Stomach smooth muscle (tissue), 2 donors: ENCODE measurements around the gene RFTN1.

Experiments
- H3K27ac ChIP-seq: one replicate; pipeline ENCODE4 v1.7.0; 2013; ENCODE audit warnings: mild to moderate bottlenecking, low read length, inconsistent platforms
- H3K27me3 ChIP-seq, 2 donors: one replicate each; pipeline ENCODE4 v1.7.0; 2013; ENCODE audit warnings: low read length in 2 of 2; ENCODE audit not compliant: insufficient read depth in 2 of 2, control insufficient read depth in 1 of 2
- H3K36me3 ChIP-seq, 2 donors: one replicate each; pipeline ENCODE4 v1.7.0; 2013; ENCODE audit warnings: low read length in 2 of 2; ENCODE audit not compliant: control insufficient read depth in 2 of 2, insufficient read depth in 2 of 2
- H3K4me1 ChIP-seq: one replicate; pipeline ENCODE4 v1.7.0; 2013; ENCODE audit warnings: low read length; ENCODE audit not compliant: control insufficient read depth, insufficient read depth
- H3K4me3 ChIP-seq, 2 donors: one replicate each; pipeline ENCODE4 v1.7.0; 2013; ENCODE audit warnings: low read length in 2 of 2
- H3K9ac ChIP-seq, 2 donors: one replicate each; pipeline ENCODE4 v1.7.0; 2013; ENCODE audit warnings: low read length in 2 of 2, mild to moderate bottlenecking in 1 of 2
- H3K9me3 ChIP-seq, 2 donors: one replicate each; pipeline ENCODE4 v1.7.0; 2013; ENCODE audit warnings: low read length in 2 of 2; ENCODE audit not compliant: control insufficient read depth in 2 of 2
- donor health status: healthy.
- donor health status: Pancreatic carcinoma.

The RFTN1 gene

DNA sequence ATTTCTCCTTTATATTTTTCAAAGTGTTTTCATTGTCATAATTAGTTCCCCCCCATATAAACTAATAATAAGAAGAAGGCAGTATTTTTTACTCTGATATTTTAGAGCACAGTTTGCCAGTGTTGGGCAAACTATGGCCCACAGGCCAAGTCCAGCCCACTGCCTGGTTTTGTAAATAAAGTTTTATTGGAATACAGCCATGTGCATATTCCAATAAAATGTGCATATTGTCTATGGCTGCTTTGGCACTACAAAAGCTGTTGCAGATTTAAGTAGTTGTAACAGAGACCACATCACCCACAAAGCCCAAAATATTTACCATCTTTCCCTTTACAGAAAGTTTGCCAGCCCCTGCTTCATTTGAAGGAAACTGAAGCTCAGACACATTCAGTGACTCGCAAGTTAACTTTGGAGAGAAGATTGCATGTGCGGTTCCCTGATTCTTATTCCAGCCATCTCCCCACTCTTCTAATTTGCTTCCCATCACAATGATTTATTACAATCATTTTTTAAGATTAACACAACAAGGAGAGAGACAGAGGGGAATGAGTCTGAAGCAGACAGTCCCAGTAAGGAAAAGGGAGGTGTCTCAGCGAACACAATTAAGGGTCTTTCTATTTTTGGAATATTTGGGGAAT, 48.9 kb downstream of the RFTN1 start:
- no peaks in the 10 kb centered on the region for H3K36me3 ChIP-seq
- H3K9ac ChIP-seq: no peak overlapping the region
- no peak overlapping the region for H3K4me3 ChIP-seq
- H3K27me3 ChIP-seq: no peaks in the 10 kb centered on the region
- H3K27ac ChIP-seq: no peak overlapping the region
- peaks cover 7% of the 10 kb centered on the region for H3K4me1 ChIP-seq
- H3K9me3 ChIP-seq: no peaks in the 10 kb centered on the region

DNA sequence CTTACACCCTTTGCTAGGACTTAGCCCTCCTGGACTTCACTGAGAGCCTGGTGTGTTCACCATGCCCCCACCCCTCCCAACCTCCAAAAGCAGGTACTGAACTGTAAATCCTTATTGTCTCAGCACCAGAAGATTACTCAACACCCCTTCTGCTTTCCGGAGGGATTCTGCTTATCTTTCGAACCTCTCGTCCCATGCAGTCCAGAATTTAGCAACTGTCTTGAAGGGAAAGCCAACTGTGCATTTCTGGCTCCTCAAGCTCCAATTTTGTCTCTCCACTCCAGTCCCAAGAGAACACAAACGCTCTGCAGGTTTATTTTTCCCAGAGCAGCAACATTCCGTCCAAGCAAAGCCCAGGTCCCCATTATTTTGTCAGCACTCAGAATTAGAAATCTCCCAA, 49.6 kb downstream of the RFTN1 start:
- no peak overlapping the region for H3K4me3 ChIP-seq
- no peaks in the 10 kb centered on the region for H3K27me3 ChIP-seq
- H3K9me3 ChIP-seq: no peaks in the 10 kb centered on the region
- no peak overlapping the region for H3K9ac ChIP-seq
- no peaks in the 10 kb centered on the region for H3K36me3 ChIP-seq
- H3K4me1 ChIP-seq: peaks cover 4% of the 10 kb centered on the region
- H3K27ac ChIP-seq: no peak overlapping the region

DNA sequence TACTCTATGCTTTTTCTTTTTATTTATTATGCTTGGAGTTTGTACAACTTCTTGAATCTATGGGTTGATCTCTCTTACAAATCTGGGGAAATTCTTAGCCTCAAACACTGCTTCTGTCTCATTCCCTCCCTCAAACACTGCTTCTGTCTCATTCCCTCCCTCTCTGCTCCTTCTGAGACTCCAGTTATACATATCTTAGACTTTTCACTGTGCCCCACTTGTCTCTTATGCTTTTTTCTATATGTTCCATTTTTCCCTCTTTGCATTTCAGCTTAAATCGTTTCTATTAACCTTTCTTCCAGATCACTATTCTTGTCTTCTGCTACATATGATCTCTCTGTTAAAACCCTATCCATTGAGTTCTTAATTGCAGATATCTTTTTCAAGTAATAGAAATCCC, 50.4 kb downstream of the RFTN1 start:
- Histone ChIP-seq H3K9ac (no peak overlapping the region), H3K4me1 (peaks cover 4% of the 10 kb centered on the region), H3K36me3 (no peaks in the 10 kb centered on the region), H3K4me3 (no peak overlapping the region), H3K27me3 (no peaks in the 10 kb centered on the region), H3K9me3 (no peaks in the 10 kb centered on the region), H3K27ac (no peak overlapping the region)

DNA sequence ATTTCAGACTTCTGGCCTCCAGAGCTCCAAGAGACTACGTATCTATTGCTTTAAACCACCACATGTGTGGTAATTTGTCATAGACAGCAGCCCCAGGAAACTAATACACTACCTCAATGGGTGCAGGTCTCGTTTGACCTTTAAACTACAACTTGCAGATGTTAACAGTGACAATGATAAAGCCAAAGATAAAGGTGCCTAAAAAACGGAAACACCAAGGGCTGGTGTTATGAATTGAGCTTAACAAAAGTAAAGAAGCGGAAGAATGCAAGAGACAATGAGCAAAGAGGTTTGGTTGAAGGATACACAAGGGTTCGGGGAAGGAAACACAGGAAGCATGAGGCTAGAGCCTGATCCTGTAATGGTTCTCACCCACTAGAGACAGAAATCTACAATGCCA, 50.8 kb downstream of the RFTN1 start:
- Histone ChIP-seq H3K27ac (no peak overlapping the region), H3K36me3 (no peaks in the 10 kb centered on the region), H3K9me3 (no peaks in the 10 kb centered on the region), H3K4me1 (peaks cover under 1% of the 10 kb centered on the region), H3K27me3 (no peaks in the 10 kb centered on the region), H3K9ac (no peak overlapping the region), H3K4me3 (no peak overlapping the region)

DNA sequence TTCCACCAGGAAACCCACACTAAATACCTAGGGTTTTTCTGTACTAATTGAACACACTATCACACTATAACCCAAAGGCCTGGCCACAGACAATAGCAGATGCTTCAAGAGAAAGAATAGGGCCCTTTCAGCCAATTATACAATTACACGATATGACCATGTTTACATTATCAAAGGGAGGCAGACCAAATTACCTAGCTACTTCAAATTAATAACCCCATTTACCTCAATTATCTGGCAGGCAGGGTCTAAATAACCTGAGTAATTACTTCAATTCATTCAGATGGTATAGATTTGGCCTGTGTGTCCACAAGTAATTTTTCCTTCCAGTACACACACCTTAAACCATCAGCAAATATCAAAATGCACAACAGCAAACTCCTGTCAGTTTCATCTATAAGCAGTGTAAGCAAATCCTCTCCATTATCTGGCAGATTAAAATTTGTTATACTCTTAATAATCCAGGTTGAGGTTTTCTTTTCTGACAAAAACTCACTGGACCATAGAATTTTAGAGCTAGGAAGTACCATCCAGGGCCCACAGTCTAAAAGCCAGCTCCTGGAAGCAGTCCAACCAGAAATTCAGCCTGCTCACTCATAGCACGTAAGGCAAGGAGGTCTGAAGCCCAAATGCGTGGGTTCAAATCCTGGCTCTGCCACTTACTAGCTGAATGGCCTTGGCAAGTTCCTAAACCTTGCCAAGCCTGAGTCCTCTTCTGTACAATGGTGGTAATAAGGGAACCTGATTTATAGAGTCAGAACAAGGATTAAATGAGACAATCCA, 51.8 kb downstream of the RFTN1 start:
- no peak overlapping the region for H3K9ac ChIP-seq
- H3K27ac ChIP-seq: no peak overlapping the region

GRCh38 chr3:16460886-16461285, 52.6 kb downstream of the RFTN1 start:
- Histone ChIP-seq H3K9me3 (no peaks in the 10 kb centered on the region), H3K4me3 (no peak overlapping the region), H3K36me3 (no peaks in the 10 kb centered on the region), H3K27me3 (no peaks in the 10 kb centered on the region), H3K4me1 (no peaks in the 10 kb centered on the region), H3K9ac (no peak overlapping the region), H3K27ac (no peak overlapping the region)

More for the DNA sequence above, 51.8 kb downstream of the RFTN1 start:
- Histone ChIP-seq H3K27me3 (no peaks in the 10 kb centered on the region), H3K9me3 (no peaks in the 10 kb centered on the region), H3K36me3 (no peaks in the 10 kb centered on the region), H3K4me3 (no peak overlapping the region), H3K4me1 (no peaks in the 10 kb centered on the region)

DNA sequence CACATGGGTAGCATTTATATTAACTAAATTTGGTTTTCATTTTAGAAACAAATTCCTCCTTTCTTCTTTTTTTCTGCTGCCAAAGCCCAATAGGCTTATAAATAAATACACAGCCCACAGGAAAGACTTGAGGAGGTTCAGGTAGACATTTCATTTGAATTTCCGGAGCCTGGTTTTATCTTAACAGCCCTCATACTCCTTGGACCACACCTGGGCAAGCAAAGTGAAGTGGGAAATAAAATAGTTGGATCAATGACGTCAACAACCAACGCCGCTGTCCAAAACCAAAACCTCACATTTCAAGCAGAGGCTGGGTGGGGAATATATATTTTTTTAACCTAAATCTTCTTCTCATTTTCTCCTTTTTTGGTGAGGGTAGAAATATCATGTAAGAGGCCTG, 53.2 kb downstream of the RFTN1 start:
- H3K4me3 ChIP-seq: no peak overlapping the region
- no peaks in the 10 kb centered on the region for H3K36me3 ChIP-seq
- no peak overlapping the region for H3K27ac ChIP-seq
- no peaks in the 10 kb centered on the region for H3K4me1 ChIP-seq
- H3K27me3 ChIP-seq: no peaks in the 10 kb centered on the region
- no peak overlapping the region for H3K9ac ChIP-seq
- H3K9me3 ChIP-seq: no peaks in the 10 kb centered on the region

DNA sequence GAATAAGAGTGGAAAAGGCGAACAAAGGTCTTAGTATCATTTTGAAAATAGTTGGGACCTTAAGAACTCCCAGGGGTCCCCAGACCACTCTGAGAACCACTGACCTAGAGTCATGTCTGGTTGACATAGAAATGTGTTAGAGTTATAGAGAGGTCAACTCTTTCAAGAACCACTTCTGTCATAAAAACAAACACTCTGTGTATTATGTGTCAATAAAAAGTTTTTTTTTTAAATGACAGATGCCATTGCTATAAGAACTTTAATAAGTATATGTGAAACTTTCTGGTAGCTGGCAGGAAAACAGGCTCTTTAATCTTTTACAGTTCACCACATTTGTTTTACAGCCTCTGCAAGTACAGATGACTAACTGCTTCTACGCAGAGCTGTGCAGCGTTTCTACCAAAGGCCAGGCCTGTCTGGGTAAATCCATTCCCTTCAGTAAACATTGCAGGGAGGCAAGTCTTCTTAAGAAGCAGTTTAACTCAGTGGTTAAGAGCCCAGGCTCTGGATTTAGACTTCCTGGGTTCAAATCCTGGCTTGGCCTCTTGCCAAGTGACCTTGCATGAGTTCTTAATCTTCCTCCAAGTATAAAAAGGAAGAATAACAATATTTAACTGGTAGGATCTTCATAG, 56.6 kb downstream of the RFTN1 start:
- no peaks in the 10 kb centered on the region for H3K36me3 ChIP-seq
- H3K27me3 ChIP-seq: no peaks in the 10 kb centered on the region
- no peaks in the 10 kb centered on the region for H3K4me1 ChIP-seq
- H3K4me3 ChIP-seq: no peak overlapping the region
- H3K27ac ChIP-seq: no peak overlapping the region
- no peaks in the 10 kb centered on the region for H3K9me3 ChIP-seq
- no peak overlapping the region for H3K9ac ChIP-seq

DNA sequence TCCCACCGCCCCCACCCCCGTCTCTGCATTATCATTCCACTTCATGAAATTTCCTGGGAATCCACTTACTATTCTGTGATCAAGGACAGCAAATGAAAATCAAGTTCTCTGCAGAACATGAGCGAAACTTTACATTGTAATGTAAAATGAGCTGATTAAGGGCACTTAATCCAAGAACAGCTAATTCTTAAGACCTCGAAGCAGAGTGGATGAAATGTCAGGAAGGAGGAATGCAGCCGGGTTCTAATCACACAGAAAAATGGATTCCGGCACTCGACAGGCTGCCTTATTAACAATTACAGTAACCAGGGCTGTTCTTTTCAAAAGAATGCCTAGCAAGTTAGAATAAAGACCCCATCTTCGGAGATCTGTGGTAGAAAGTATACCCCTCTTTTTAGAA, 57.5 kb downstream of the RFTN1 start:
- Histone ChIP-seq H3K4me3 (no peak overlapping the region), H3K27ac (no peak overlapping the region), H3K36me3 (no peaks in the 10 kb centered on the region), H3K9ac (no peak overlapping the region), H3K9me3 (no peaks in the 10 kb centered on the region), H3K27me3 (no peaks in the 10 kb centered on the region), H3K4me1 (no peaks in the 10 kb centered on the region)

DNA sequence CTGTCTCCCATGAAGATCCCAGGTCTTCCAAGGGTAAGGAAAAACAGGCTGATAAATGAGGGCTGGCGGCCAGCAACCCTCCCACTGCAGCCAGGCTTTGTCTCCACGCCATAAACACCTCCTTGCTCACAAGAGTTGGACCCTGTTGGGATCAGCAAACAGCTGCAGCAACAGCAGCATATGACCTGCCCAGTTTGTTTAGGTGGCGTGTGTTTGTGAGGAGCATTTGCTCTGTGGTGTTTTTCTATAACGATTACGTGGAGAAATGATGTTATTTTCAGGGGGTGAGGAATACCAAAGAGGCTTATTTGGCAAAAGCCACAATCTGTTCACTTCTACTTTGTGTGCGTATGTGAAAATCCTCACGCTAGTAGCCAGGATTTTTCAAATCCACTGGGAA, 58.5 kb downstream of the RFTN1 start:
- Histone ChIP-seq H3K27me3 (no peaks in the 10 kb centered on the region), H3K27ac (no peak overlapping the region), H3K9me3 (no peaks in the 10 kb centered on the region), H3K4me3 (no peak overlapping the region), H3K4me1 (peaks cover 2% of the 10 kb centered on the region), H3K9ac (no peak overlapping the region), H3K36me3 (no peaks in the 10 kb centered on the region)

GRCh38 chr3:16452261-16452660, 61.2 kb downstream of the RFTN1 start:
- Histone ChIP-seq H3K9ac (no peak overlapping the region), H3K27me3 (no peaks in the 10 kb centered on the region), H3K4me1 (peaks cover 5% of the 10 kb centered on the region), H3K9me3 (no peaks in the 10 kb centered on the region), H3K27ac (no peak overlapping the region), H3K36me3 (no peaks in the 10 kb centered on the region), H3K4me3 (no peak overlapping the region)
